ENCODE data around the gene PGM5. TPM values are rescaled to one million over a fixed set of nuclear protein-coding genes. Genes with fewer than 3 reads are reported as not detected.
"Not testable (repeated sequence)": the region's sequence is repeated elsewhere in the genome, so short reads cannot be mapped to it uniquely, and the experiment has no call there.

Gene PGM5
- total and polyA plus RNA-seq, 2 donors: 206 to 491 TPM

- H3K4me3 ChIP-seq (ENCODE audit: low read depth, low read length); H3K27ac ChIP-seq (ENCODE audit: low read depth); DNase-seq (ENCODE audit: extremely low spot score); H3K4me1 ChIP-seq (ENCODE audit: insufficient read depth); H3K36me3 ChIP-seq (ENCODE audit: insufficient read depth): not testable (repeated sequence)
- 11% methylated on average over 4 of the region's 10 CpGs for WGBS
Measured at GRCh38 chr9:68342265-68343025, 14.0 kb upstream of the PGM5 start.

- H3K4me1 ChIP-seq (ENCODE audit: insufficient read depth); H3K27ac ChIP-seq (ENCODE audit: low read depth); DNase-seq (ENCODE audit: extremely low spot score); H3K36me3 ChIP-seq (ENCODE audit: insufficient read depth); H3K4me3 ChIP-seq (ENCODE audit: low read depth, low read length): not testable (repeated sequence)
- WGBS: 33% methylated on average over 3 of the region's 4 CpGs
Measured at GRCh38 chr9:68343242-68343641, 13.2 kb upstream of the PGM5 start.

GRCh38 chr9:68343992-68344391 is 12.4 kb upstream of the PGM5 start:
- not testable (repeated sequence) for H3K4me3 ChIP-seq (ENCODE audit: low read depth, low read length); DNase-seq (ENCODE audit: extremely low spot score); H3K36me3 ChIP-seq (ENCODE audit: insufficient read depth); H3K4me1 ChIP-seq (ENCODE audit: insufficient read depth); H3K27ac ChIP-seq (ENCODE audit: low read depth)
- WGBS: 22% methylated on average over 3 of the region's 4 CpGs

GRCh38 chr9:68351689-68352088 is 4.7 kb upstream of the PGM5 start:
- DNase-seq (ENCODE audit: extremely low spot score); H3K36me3 ChIP-seq (ENCODE audit: insufficient read depth); H3K4me3 ChIP-seq (ENCODE audit: low read depth, low read length); H3K27ac ChIP-seq (ENCODE audit: low read depth); H3K4me1 ChIP-seq (ENCODE audit: insufficient read depth): not testable (repeated sequence)
- WGBS: 74% methylated on average over 4 of the region's 4 CpGs

- not testable (repeated sequence) for H3K4me3 ChIP-seq (ENCODE audit: low read depth, low read length); DNase-seq (ENCODE audit: extremely low spot score); H3K27ac ChIP-seq (ENCODE audit: low read depth); H3K4me1 ChIP-seq (ENCODE audit: insufficient read depth); H3K36me3 ChIP-seq (ENCODE audit: insufficient read depth)
- 3% methylated on average over 5 of the region's 5 CpGs for WGBS
Measured at GRCh38 chr9:68355993-68356379, 425 bp upstream of the PGM5 start.

GRCh38 chr9:68357119-68357714 is 806 bp downstream of the PGM5 start:
- 9% methylated on average over 49 of the region's 57 CpGs for WGBS
- H3K36me3 ChIP-seq (ENCODE audit: insufficient read depth); H3K27ac ChIP-seq (ENCODE audit: low read depth); H3K4me1 ChIP-seq (ENCODE audit: insufficient read depth); DNase-seq (ENCODE audit: extremely low spot score): not testable (repeated sequence)
- H3K4me3 ChIP-seq (ENCODE audit: low read depth, low read length): peak overlapping the region; percentile 55

- not testable (repeated sequence) for H3K4me3 ChIP-seq (ENCODE audit: low read depth, low read length); H3K27ac ChIP-seq (ENCODE audit: low read depth)
- DNase-seq (ENCODE audit: extremely low spot score): peak; percentile 31
Measured at GRCh38 chr9:68366933-68367547, 10.6 kb downstream of the PGM5 start.

DNA sequence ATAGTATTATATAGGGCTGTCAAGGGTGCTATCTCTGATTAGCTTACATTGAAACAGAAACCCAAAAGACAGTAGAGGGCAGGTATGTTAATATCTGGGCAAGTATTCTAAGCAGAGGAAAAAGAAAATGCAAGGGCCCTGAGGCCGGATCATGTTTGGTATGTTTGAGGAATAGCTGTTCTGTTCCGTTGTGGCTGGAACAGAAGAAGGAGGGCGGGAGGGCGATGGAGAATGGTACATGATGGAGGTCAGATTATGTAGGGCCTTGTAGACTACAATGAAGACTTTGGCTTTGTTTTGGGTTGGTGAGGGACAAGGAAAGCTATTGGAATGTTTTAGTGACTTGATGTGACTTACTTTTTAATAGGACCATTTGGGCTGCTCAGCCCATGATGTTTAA is 19.4 kb downstream of the PGM5 start:
- H3K27ac ChIP-seq (ENCODE audit: low read depth); H3K4me3 ChIP-seq (ENCODE audit: low read depth, low read length); H3K36me3 ChIP-seq (ENCODE audit: insufficient read depth); H3K4me1 ChIP-seq (ENCODE audit: insufficient read depth); DNase-seq (ENCODE audit: extremely low spot score): not testable (repeated sequence)
- WGBS: 95% methylated on average over 4 of the region's 4 CpGs

More at GRCh38 chr9:68366933-68367547, 10.6 kb downstream of the PGM5 start:
- H3K36me3 ChIP-seq (ENCODE audit: insufficient read depth); H3K4me1 ChIP-seq (ENCODE audit: insufficient read depth): not testable (repeated sequence)
- 19% methylated on average over 10 of the region's 10 CpGs for WGBS

DNA sequence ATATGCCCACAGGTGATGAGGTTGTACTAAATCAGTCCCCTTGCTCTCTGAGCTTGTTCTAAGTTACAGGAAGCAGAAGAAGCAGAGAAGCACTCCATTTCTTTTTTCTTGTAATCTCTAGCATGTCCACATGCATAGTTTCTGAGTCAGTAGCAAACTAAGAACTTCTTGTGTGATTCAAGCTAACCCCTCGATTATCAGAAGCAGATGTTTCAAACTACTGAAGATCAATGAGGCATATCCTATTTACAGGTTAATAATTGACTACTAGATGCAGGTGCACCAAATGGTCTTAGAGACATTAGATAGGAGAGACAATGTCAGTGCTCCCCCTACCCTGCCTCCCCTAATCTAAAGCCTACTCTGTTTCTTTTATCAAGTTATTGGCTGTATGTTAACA is 21.3 kb downstream of the PGM5 start:
- 39% methylated on average over 1 of the region's 1 CpG for WGBS
- H3K36me3 ChIP-seq (ENCODE audit: insufficient read depth); H3K4me1 ChIP-seq (ENCODE audit: insufficient read depth); H3K4me3 ChIP-seq (ENCODE audit: low read depth, low read length); H3K27ac ChIP-seq (ENCODE audit: low read depth); DNase-seq (ENCODE audit: extremely low spot score): not testable (repeated sequence)

DNA sequence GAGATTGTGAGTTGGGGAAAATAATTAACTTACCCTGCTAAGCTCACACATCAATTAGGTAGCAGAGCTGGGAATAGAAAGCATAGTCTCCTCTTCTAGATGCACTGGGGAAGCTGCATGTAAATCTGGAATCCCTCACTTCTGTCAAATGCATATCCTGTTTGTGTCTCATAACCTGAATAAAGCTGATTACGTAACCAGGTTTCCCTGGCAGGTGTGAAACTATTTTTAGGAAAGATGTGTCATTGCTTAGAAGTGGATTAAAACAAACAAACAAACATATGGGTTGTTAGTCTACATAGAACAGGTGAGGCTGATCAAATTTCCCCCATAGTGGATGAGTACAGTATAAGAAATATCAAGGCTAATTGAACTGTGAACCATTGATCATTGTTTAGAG is 27.5 kb downstream of the PGM5 start:
- WGBS: 47% methylated on average over 1 of the region's 1 CpG
- H3K4me3 ChIP-seq (ENCODE audit: low read depth, low read length); DNase-seq (ENCODE audit: extremely low spot score); H3K27ac ChIP-seq (ENCODE audit: low read depth); H3K4me1 ChIP-seq (ENCODE audit: insufficient read depth); H3K36me3 ChIP-seq (ENCODE audit: insufficient read depth): not testable (repeated sequence)

- not testable (repeated sequence) for H3K4me1 ChIP-seq (ENCODE audit: insufficient read depth); H3K36me3 ChIP-seq (ENCODE audit: insufficient read depth); H3K4me3 ChIP-seq (ENCODE audit: low read depth, low read length); DNase-seq (ENCODE audit: extremely low spot score); H3K27ac ChIP-seq (ENCODE audit: low read depth)
- WGBS: 72% methylated on average over 4 of the region's 4 CpGs
Measured at GRCh38 chr9:68389558-68389957, 33.1 kb downstream of the PGM5 start.

GRCh38 chr9:68390737-68391136 is 34.3 kb downstream of the PGM5 start:
- H3K4me3 ChIP-seq (ENCODE audit: low read depth, low read length); H3K27ac ChIP-seq (ENCODE audit: low read depth); H3K36me3 ChIP-seq (ENCODE audit: insufficient read depth); DNase-seq (ENCODE audit: extremely low spot score); H3K4me1 ChIP-seq (ENCODE audit: insufficient read depth): not testable (repeated sequence)
- 83% methylated on average over 1 of the region's 1 CpG for WGBS

GRCh38 chr9:68396411-68397094 is 40.1 kb downstream of the PGM5 start:
- H3K27ac ChIP-seq (ENCODE audit: low read depth); H3K4me3 ChIP-seq (ENCODE audit: low read depth, low read length); DNase-seq (ENCODE audit: extremely low spot score); H3K36me3 ChIP-seq (ENCODE audit: insufficient read depth); H3K4me1 ChIP-seq (ENCODE audit: insufficient read depth): not testable (repeated sequence)
- WGBS: 66% methylated on average over 1 of the region's 1 CpG

DNA sequence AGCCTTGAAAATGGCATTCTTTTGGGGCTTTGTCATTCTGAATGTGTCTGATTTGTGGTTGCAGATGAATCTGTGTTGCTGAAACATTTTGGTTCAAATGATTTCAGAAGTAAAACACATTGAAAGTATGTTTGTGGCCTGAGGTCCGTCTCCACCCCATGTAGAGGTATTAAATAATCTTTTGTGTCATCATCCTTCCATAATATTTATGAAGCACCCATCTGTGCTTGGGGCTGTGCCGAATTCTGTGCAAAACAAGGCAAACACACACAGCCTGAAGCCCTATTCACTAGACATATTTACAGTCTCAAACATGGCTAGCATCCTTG is 40.6 kb downstream of the PGM5 start:
- not testable (repeated sequence) for H3K27ac ChIP-seq (ENCODE audit: low read depth); H3K4me3 ChIP-seq (ENCODE audit: low read depth, low read length); H3K36me3 ChIP-seq (ENCODE audit: insufficient read depth); H3K4me1 ChIP-seq (ENCODE audit: insufficient read depth); DNase-seq (ENCODE audit: extremely low spot score)
- WGBS: 30% methylated on average over 2 of the region's 2 CpGs

Data from urinary bladder (tissue), 4 donors.